ENCODE data around the gene TMEM38A. TPM values are rescaled to one million over a fixed set of nuclear protein-coding genes. Genes with fewer than 3 reads are reported as not detected.

The TMEM38A gene
- polyA plus RNA-seq, 1 donor: 127 TPM

Other genes with a start within 250 kb of the TMEM38A start
- gene EPS15L1, start 189.2 kb upstream of the TMEM38A start, polyA plus RNA-seq (ENCODE audit: insufficient read length): 22.2 TPM
- gene CALR3, start 165.0 kb upstream of the TMEM38A start, polyA plus RNA-seq (ENCODE audit: insufficient read length): not detected
- gene C19orf44, start 164.7 kb upstream of the TMEM38A start, polyA plus RNA-seq (ENCODE audit: insufficient read length): 5.6 TPM
- 31.7 TPM for gene CHERP, start 118.7 kb upstream of the TMEM38A start, polyA plus RNA-seq (ENCODE audit: insufficient read length)
- gene SLC35E1, start 88.7 kb upstream of the TMEM38A start, polyA plus RNA-seq (ENCODE audit: insufficient read length): 29.9 TPM
- 5.7 TPM for gene MED26, start 32.9 kb upstream of the TMEM38A start, polyA plus RNA-seq (ENCODE audit: insufficient read length)
- 46.3 TPM for gene SMIM7, start 995 bp upstream of the TMEM38A start, polyA plus RNA-seq (ENCODE audit: insufficient read length)
- gene NWD1, start 58.7 kb downstream of the TMEM38A start, polyA plus RNA-seq (ENCODE audit: insufficient read length): 0.10 TPM
- gene SIN3B, start 168.3 kb downstream of the TMEM38A start, polyA plus RNA-seq (ENCODE audit: insufficient read length): 37.4 TPM
- 0.19 TPM for gene F2RL3, start 227.9 kb downstream of the TMEM38A start, polyA plus RNA-seq (ENCODE audit: insufficient read length)